ENCODE measurements around the gene CRYBG3.

Gene CRYBG3

GRCh38 chr3:97950360-97950759 is 128.5 kb downstream of the CRYBG3 start:
- Mint-ChIP-seq H3K9me3 (no peaks in the 10 kb centered on the region), H3K36me3 (ENCODE audit: low read depth) (peaks cover 72% of the 10 kb centered on the region), H3K4me3 (no peak overlapping the region), H3K27ac (no peak overlapping the region), H3K4me1 (ENCODE audit: low read depth) (peaks cover 2% of the 10 kb centered on the region), H3K27me3 (ENCODE audit: low read depth) (no peaks in the 10 kb centered on the region)
- DNase-seq (ENCODE audit: low spot score), result no peak

DNA sequence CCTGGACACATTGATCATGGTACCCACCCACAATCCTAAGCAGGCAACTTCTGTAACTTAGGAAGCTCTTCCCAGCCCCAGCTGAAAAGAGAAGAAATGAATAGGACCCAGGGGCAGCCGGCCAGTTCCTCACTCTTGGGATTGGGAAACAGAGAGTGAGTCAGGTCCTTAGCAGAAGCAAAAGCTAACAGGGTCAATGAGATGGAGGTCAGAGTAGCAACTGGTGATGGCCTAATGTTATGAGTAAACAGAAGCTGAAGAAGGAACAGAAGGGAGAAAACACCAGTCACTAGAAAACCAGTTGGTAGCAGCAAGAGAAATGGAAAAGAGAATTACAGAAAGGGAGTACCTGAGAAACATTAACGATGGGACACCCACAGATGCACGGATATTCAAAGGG is 130.5 kb downstream of the CRYBG3 start:
- no peaks in the 10 kb centered on the region for H3K9me3 Mint-ChIP-seq
- H3K4me3 Mint-ChIP-seq, result no peak overlapping the region
- peaks cover 2% of the 10 kb centered on the region for H3K4me1 Mint-ChIP-seq (ENCODE audit: low read depth)
- no peaks in the 10 kb centered on the region for H3K27me3 Mint-ChIP-seq (ENCODE audit: low read depth)
- peaks cover 59% of the 10 kb centered on the region for H3K36me3 Mint-ChIP-seq (ENCODE audit: low read depth)
- no peak for DNase-seq (ENCODE audit: low spot score)
- H3K27ac Mint-ChIP-seq, result no peak overlapping the region

- no peaks in the 10 kb centered on the region for H3K27me3 Mint-ChIP-seq (ENCODE audit: low read depth)
- H3K9me3 Mint-ChIP-seq, result no peaks in the 10 kb centered on the region
- no peak for DNase-seq (ENCODE audit: low spot score)
- H3K27ac Mint-ChIP-seq, result no peak overlapping the region
- peaks cover 59% of the 10 kb centered on the region for H3K36me3 Mint-ChIP-seq (ENCODE audit: low read depth)
- peaks cover 2% of the 10 kb centered on the region for H3K4me1 Mint-ChIP-seq (ENCODE audit: low read depth)
- H3K4me3 Mint-ChIP-seq, result no peak overlapping the region
These were observed 131.1 kb downstream of the CRYBG3 start for GRCh38 chr3:97952872-97953271.

GRCh38 chr3:97954228-97954827 is 132.5 kb downstream of the CRYBG3 start:
- H3K9me3 Mint-ChIP-seq, result no peaks in the 10 kb centered on the region
- no peak for DNase-seq (ENCODE audit: low spot score)
- no peak overlapping the region for H3K4me3 Mint-ChIP-seq
- H3K36me3 Mint-ChIP-seq (ENCODE audit: low read depth), result peaks cover 59% of the 10 kb centered on the region
- peaks cover 2% of the 10 kb centered on the region for H3K4me1 Mint-ChIP-seq (ENCODE audit: low read depth)
- no peak overlapping the region for H3K27ac Mint-ChIP-seq
- no peaks in the 10 kb centered on the region for H3K27me3 Mint-ChIP-seq (ENCODE audit: low read depth)

DNA sequence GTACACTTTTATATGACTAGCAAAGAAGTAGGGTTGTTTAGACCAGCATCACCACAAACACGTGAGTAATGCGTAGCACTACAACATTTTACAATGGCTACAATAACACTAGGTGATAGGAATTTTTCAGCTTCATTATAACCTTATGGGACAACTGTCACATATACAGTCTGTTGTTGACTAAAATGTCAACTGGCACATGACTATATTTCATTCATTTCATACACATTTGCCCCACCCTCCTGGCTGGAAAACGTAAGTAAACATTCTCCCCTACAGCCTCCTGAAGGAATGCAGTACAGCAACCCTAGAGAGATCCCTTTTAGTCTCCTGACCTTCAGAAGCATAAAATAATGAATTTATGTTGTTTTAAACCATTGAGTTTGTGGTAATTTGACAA is 134.2 kb downstream of the CRYBG3 start:
- H3K27me3 Mint-ChIP-seq (ENCODE audit: low read depth), result no peaks in the 10 kb centered on the region
- DNase-seq (ENCODE audit: low spot score), result no peak
- peaks cover 2% of the 10 kb centered on the region for H3K4me1 Mint-ChIP-seq (ENCODE audit: low read depth)
- no peak overlapping the region for H3K4me3 Mint-ChIP-seq
- H3K27ac Mint-ChIP-seq, result no peak overlapping the region
- H3K36me3 Mint-ChIP-seq (ENCODE audit: low read depth), result peaks cover 52% of the 10 kb centered on the region
- H3K9me3 Mint-ChIP-seq, result no peaks in the 10 kb centered on the region

- no peaks in the 10 kb centered on the region for H3K27me3 Mint-ChIP-seq (ENCODE audit: low read depth)
- DNase-seq (ENCODE audit: low spot score), result no peak
- H3K27ac Mint-ChIP-seq, result peak overlapping the region; percentile 20
- peaks cover 10% of the 10 kb centered on the region for H3K4me1 Mint-ChIP-seq (ENCODE audit: low read depth)
- no peak overlapping the region for H3K4me3 Mint-ChIP-seq
- H3K9me3 Mint-ChIP-seq, result no peaks in the 10 kb centered on the region
- peaks cover 53% of the 10 kb centered on the region for H3K36me3 Mint-ChIP-seq (ENCODE audit: low read depth)
These were observed 136.0 kb downstream of the CRYBG3 start for GRCh38 chr3:97957617-97958311.

GRCh38 chr3:97958396-97958795 is 136.6 kb downstream of the CRYBG3 start:
- Mint-ChIP-seq H3K27ac (no peak overlapping the region), H3K9me3 (no peaks in the 10 kb centered on the region), H3K27me3 (ENCODE audit: low read depth) (no peaks in the 10 kb centered on the region), H3K36me3 (ENCODE audit: low read depth) (peaks cover 48% of the 10 kb centered on the region), H3K4me1 (ENCODE audit: low read depth) (peaks cover 10% of the 10 kb centered on the region), H3K4me3 (no peak overlapping the region)
- DNase-seq (ENCODE audit: low spot score), result no peak

GRCh38 chr3:97958796-97959195 is 137.0 kb downstream of the CRYBG3 start:
- H3K27ac Mint-ChIP-seq, result no peak overlapping the region
- H3K36me3 Mint-ChIP-seq (ENCODE audit: low read depth), result peaks cover 50% of the 10 kb centered on the region
- H3K9me3 Mint-ChIP-seq, result no peaks in the 10 kb centered on the region
- H3K4me1 Mint-ChIP-seq (ENCODE audit: low read depth), result peaks cover 13% of the 10 kb centered on the region
- no peak overlapping the region for H3K4me3 Mint-ChIP-seq
- no peak for DNase-seq (ENCODE audit: low spot score)
- H3K27me3 Mint-ChIP-seq (ENCODE audit: low read depth), result no peaks in the 10 kb centered on the region

DNA sequence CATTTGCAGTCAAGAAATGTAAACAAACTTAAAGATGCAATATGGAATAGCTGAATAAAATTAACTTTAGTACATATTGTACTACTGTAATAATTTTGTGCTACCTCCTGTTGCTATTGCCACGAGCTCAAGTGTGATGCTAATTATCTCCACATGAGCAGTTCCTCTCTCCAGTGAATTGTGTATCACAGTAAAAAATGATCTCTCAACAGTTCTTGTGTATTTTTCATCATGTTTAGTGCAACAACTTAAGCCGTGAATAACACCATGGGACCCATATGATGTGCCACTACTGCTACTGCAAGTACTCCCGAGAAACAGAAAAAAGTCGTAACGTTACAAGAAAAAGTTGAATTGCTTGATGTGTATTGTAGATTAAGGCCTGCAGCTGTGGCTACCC is 138.1 kb downstream of the CRYBG3 start:
- H3K27ac Mint-ChIP-seq, result no peak overlapping the region
- H3K36me3 Mint-ChIP-seq (ENCODE audit: low read depth), result peaks cover 52% of the 10 kb centered on the region
- H3K4me1 Mint-ChIP-seq (ENCODE audit: low read depth), result peaks cover 20% of the 10 kb centered on the region
- DNase-seq (ENCODE audit: low spot score), result no peak
- H3K9me3 Mint-ChIP-seq, result no peaks in the 10 kb centered on the region
- no peak overlapping the region for H3K4me3 Mint-ChIP-seq
- no peaks in the 10 kb centered on the region for H3K27me3 Mint-ChIP-seq (ENCODE audit: low read depth)

- Mint-ChIP-seq H3K36me3 (ENCODE audit: low read depth) (peaks cover 50% of the 10 kb centered on the region), H3K4me1 (ENCODE audit: low read depth) (peaks cover 19% of the 10 kb centered on the region), H3K27ac (no peak overlapping the region), H3K4me3 (no peak overlapping the region), H3K27me3 (ENCODE audit: low read depth) (no peaks in the 10 kb centered on the region), H3K9me3 (no peaks in the 10 kb centered on the region)
- no peak for DNase-seq (ENCODE audit: low spot score)
These were observed 138.7 kb downstream of the CRYBG3 start for GRCh38 chr3:97960551-97960950.

DNA sequence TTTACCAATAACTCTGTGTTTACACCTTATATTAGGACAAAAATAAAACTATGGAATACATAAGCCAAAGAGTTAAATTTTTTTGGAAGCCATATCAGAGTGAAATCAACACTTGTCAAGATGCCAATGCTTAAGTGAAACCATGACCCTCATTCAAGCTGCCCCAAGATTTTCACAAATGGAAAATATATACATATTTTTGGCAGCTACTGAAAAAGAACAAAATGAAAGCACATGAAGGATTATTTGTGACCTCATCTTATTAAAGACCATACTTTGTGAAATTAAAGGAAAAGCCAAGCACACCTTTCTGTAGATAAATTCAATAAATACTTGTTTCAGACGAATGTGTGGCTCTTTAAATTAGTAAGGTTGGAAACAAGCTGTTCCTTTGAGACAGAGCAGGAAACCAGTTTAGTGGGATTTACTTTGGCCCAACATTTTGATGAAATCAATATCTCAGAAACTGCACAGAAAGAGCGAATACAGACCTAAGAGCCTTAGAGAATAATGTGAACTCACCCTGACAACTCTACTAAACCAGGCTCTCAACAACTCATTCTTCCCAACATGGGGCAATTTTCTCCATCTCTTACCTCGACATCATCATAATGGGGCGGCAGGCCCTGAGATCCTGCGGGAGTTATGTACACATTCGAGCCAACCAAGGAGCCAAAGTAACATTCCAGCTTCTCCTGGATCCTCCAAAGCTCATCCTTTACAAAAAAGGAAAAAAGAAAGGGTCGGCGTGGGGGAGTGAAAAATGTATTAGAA is 139.4 kb downstream of the CRYBG3 start:
- no peak for DNase-seq (ENCODE audit: low spot score)
- no peak overlapping the region for H3K4me3 Mint-ChIP-seq
- peaks cover 22% of the 10 kb centered on the region for H3K4me1 Mint-ChIP-seq (ENCODE audit: low read depth)
- peaks cover 55% of the 10 kb centered on the region for H3K36me3 Mint-ChIP-seq (ENCODE audit: low read depth)
- H3K27ac Mint-ChIP-seq, result no peak overlapping the region
- no peaks in the 10 kb centered on the region for H3K9me3 Mint-ChIP-seq
- no peaks in the 10 kb centered on the region for H3K27me3 Mint-ChIP-seq (ENCODE audit: low read depth)

- Mint-ChIP-seq H3K27me3 (ENCODE audit: low read depth) (no peaks in the 10 kb centered on the region), H3K27ac (peak overlapping the region; percentile 52), H3K36me3 (ENCODE audit: low read depth) (peaks cover 41% of the 10 kb centered on the region), H3K4me3 (peak overlapping the region; percentile 68), H3K9me3 (no peaks in the 10 kb centered on the region), H3K4me1 (ENCODE audit: low read depth) (peaks cover 64% of the 10 kb centered on the region)
- DNase-seq (ENCODE audit: low spot score), result no peak
These were observed 146.2 kb downstream of the CRYBG3 start for GRCh38 chr3:97967966-97968365.

GRCh38 chr3:97968376-97968775 is 146.6 kb downstream of the CRYBG3 start:
- peaks cover 66% of the 10 kb centered on the region for H3K4me1 Mint-ChIP-seq (ENCODE audit: low read depth)
- DNase-seq (ENCODE audit: low spot score), result no peak
- H3K9me3 Mint-ChIP-seq, result no peaks in the 10 kb centered on the region
- peak overlapping the region; percentile 52 for H3K27ac Mint-ChIP-seq
- no peaks in the 10 kb centered on the region for H3K27me3 Mint-ChIP-seq (ENCODE audit: low read depth)
- peaks cover 41% of the 10 kb centered on the region for H3K36me3 Mint-ChIP-seq (ENCODE audit: low read depth)
- H3K4me3 Mint-ChIP-seq, result peak overlapping the region; percentile 68

DNA sequence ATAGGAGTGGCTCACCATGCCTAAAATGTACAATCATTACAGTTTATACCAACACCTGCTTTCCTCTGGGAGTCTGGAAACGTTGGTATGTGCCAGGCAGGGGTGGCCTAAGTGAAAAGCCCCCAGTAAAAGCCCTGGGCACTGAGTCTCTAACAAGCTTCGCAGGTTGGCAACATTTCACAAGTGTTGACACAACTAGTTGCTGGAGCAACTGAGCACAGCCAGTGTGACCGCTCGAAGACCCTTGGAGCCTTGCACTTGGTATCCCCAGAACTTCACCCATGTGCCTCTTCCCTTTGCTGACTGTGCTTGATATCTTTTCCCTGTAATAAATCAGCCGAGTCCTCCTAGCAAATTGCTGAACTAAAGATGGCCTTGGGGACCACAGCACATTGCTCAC is 147.7 kb downstream of the CRYBG3 start:
- Mint-ChIP-seq H3K9me3 (no peaks in the 10 kb centered on the region), H3K4me1 (ENCODE audit: low read depth) (peaks cover 62% of the 10 kb centered on the region), H3K27ac (no peak overlapping the region), H3K36me3 (ENCODE audit: low read depth) (peaks cover 35% of the 10 kb centered on the region), H3K27me3 (ENCODE audit: low read depth) (no peaks in the 10 kb centered on the region), H3K4me3 (peak overlapping the region; percentile 94)
- no peak for DNase-seq (ENCODE audit: low spot score)
